Subcutaneous abdominal adipose tissue (tissue), 5 donors: Measurements from ENCODE around the gene DLGAP3.
A peak's percentile ranks its signal among the peaks of the same experiment; 100 is the strongest.

Experiments used
- H3K27ac ChIP-seq: one replicate; pipeline ENCODE4 v1.7.0; 2013; ENCODE audit warnings: low read depth, mild to moderate bottlenecking, inconsistent platforms, low read length, moderate library complexity
- H3K27me3 ChIP-seq, 5 donors: one replicate each; pipeline ENCODE4 v1.7.0; 2013; ENCODE audit warnings: low read length in 5 of 5, inconsistent platforms in 1 of 5; ENCODE audit not compliant: control insufficient read depth in 5 of 5, insufficient read depth in 4 of 5
- H3K36me3 ChIP-seq, 5 donors: one replicate each; pipeline ENCODE4 v1.7.0; 2013; ENCODE audit warnings: low read length in 5 of 5; ENCODE audit not compliant: control insufficient read depth in 5 of 5, insufficient read depth in 5 of 5
- H3K4me1 ChIP-seq, 5 donors: one replicate each; pipeline ENCODE4 v1.7.0; 2013; ENCODE audit warnings: low read length in 5 of 5, mild to moderate bottlenecking in 3 of 5, moderate library complexity in 1 of 5; ENCODE audit not compliant: control insufficient read depth in 5 of 5, insufficient read depth in 5 of 5
- H3K4me3 ChIP-seq, 5 donors: one replicate each; pipeline ENCODE4 v1.7.0; 2013; ENCODE audit warnings: low read length in 5 of 5, low read depth in 1 of 5
- H3K9ac ChIP-seq, 5 donors: one replicate each; pipeline ENCODE4 v1.7.0; 2013; ENCODE audit warnings: low read length in 5 of 5, mild to moderate bottlenecking in 4 of 5, moderate library complexity in 3 of 5
- H3K9me3 ChIP-seq, 5 donors: one replicate each; pipeline ENCODE4 v1.7.0; 2013; ENCODE audit warnings: low read length in 5 of 5; ENCODE audit not compliant: control insufficient read depth in 5 of 5
- donor health status: healthy.
- donor health status: healthy.
- donor health status: healthy.
- donor health status: healthy.
- donor health status: healthy.

The DLGAP3 gene

DNA sequence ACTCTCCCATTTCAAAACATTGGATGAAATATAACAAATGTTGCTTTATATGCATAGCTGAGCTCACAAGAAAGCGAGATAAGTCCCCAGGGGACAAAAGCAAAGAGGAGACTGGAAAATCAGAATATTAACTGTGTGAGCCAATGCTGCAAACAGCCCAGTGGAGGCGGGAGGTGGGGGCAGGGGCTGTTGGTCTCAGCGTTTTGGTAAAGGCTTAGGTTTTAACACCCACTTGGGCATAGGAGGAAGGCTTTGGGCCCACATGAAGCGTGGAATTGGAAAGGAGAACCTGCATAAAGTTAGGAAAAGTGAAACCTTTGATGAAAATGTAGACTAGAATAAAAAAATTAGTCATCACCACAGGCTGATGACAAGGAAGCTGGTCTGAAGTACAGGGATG is 39.7 kb downstream of the DLGAP3 start:
- H3K4me1 ChIP-seq = peaks cover 0 to 12% (median 6%) of the 10 kb centered on the region in 5 donors
- H3K4me3 ChIP-seq = no peak overlapping the region
- peaks cover 12 to 25% (median 14%) of the 10 kb centered on the region in 5 donors for H3K27me3 ChIP-seq
- peaks cover 0 to 14% (median 2%) of the 10 kb centered on the region in 5 donors for H3K9me3 ChIP-seq
- no peak overlapping the region for H3K9ac ChIP-seq
- no peaks in the 10 kb centered on the region for H3K36me3 ChIP-seq
- no peak overlapping the region for H3K27ac ChIP-seq

DNA sequence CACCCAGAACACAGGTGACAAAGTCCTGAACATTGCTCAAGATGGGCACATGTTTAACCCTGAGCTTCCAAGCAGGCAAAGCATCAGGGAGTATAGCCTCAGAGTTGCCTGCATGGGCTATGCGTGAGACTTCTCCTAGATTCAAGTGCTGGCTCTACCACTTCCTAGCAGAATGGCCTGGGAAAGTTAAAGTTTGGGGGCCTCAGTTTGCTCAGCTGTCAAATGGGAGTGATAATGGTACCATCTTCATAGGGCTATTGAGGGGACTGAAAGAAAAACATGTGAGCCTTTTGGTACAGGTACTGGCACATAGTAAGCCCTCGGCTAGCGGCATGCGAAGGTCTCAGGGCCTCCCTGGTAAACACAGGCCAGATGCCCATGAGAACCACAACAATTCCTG is 41.9 kb downstream of the DLGAP3 start:
- H3K27me3 ChIP-seq = peaks cover 17 to 41% (median 23%) of the 10 kb centered on the region in 5 donors
- H3K9ac ChIP-seq = no peak overlapping the region

GRCh38 chr1:34885405-34886247 is 43.8 kb downstream of the DLGAP3 start:
- Histone ChIP-seq H3K27me3 (peaks cover 17 to 38% (median 24%) of the 10 kb centered on the region in 5 donors), H3K4me3 (peak overlapping the region in 4 of 5 donors; percentile 17 to 56 (median 40)), H3K9me3 (peaks cover 3 to 4% (median 4%) of the 10 kb centered on the region in 5 donors), H3K27ac (no peak overlapping the region), H3K9ac (peak overlapping the region in 1 of 5 donors; percentile 15), H3K4me1 (peaks cover 0 to 12% (median 6%) of the 10 kb centered on the region in 5 donors), H3K36me3 (no peaks in the 10 kb centered on the region)

More for the DNA sequence above, 41.9 kb downstream of the DLGAP3 start:
- peaks cover 0 to 9% (median 2%) of the 10 kb centered on the region in 5 donors for H3K9me3 ChIP-seq
- H3K36me3 ChIP-seq = no peaks in the 10 kb centered on the region
- no peak overlapping the region for H3K4me3 ChIP-seq
- H3K4me1 ChIP-seq = peaks cover 0 to 12% (median 6%) of the 10 kb centered on the region in 5 donors
- no peak overlapping the region for H3K27ac ChIP-seq

DNA sequence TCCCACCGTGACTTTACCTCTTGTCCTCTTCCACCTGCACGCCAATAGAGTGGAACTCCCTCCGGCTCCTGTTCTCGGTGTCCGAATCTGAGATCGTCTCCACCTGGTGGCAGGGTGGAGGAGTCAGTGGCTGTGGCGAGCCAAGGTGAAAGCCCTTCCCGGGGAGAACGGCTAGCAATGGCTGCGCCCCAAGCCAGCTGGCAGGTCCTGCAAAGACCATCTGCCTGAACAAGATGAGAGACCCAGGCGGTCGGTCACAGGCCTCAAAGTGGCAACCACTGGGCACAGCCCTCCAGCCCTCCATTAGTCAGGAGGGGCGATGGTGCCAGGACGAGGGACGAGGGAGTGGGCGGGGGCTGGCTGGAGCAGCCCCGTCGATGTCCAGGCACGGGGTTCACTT is 44.5 kb downstream of the DLGAP3 start:
- no peak overlapping the region for H3K9ac ChIP-seq
- H3K36me3 ChIP-seq = no peaks in the 10 kb centered on the region
- H3K27me3 ChIP-seq = peaks cover 17 to 35% (median 24%) of the 10 kb centered on the region in 5 donors
- H3K4me1 ChIP-seq = peaks cover 0 to 12% (median 6%) of the 10 kb centered on the region in 5 donors
- peaks cover 3 to 4% (median 4%) of the 10 kb centered on the region in 5 donors for H3K9me3 ChIP-seq
- H3K4me3 ChIP-seq = peak overlapping the region in 1 of 5 donors; percentile 56
- H3K27ac ChIP-seq = no peak overlapping the region

- H3K27ac ChIP-seq = no peak overlapping the region
- H3K36me3 ChIP-seq = no peaks in the 10 kb centered on the region
- H3K9me3 ChIP-seq = peaks cover 3 to 4% (median 4%) of the 10 kb centered on the region in 5 donors
- H3K9ac ChIP-seq = no peak overlapping the region
- peaks cover 0 to 12% (median 6%) of the 10 kb centered on the region in 5 donors for H3K4me1 ChIP-seq
- H3K4me3 ChIP-seq = no peak overlapping the region
- H3K27me3 ChIP-seq = peaks cover 17 to 35% (median 24%) of the 10 kb centered on the region in 5 donors
Observed at GRCh38 chr1:34884536-34884935, 44.9 kb downstream of the DLGAP3 start.

DNA sequence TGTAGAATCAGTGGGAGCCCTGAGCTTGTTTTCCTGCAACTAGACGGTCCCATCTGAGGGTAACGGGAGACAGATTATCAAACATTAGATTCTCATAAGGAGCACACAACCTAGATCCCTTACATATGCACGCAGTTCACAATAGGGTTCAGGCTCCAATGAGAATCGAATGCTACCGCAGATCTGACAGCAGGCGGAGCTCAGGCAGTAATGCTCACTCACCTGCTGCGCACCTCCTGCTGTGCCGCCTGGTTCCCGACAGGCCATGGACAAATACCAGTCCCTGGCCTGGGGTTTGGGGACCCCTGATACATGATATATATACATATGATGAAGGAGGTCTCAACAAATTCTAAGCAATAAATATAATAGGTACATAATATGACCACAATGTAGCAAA is 50.2 kb downstream of the DLGAP3 start:
- peaks cover 4 to 28% (median 9%) of the 10 kb centered on the region in 5 donors for H3K27me3 ChIP-seq
- no peak overlapping the region for H3K4me3 ChIP-seq
- H3K27ac ChIP-seq = no peak overlapping the region
- no peaks in the 10 kb centered on the region for H3K36me3 ChIP-seq
- H3K9ac ChIP-seq = no peak overlapping the region
- no peaks in the 10 kb centered on the region for H3K4me1 ChIP-seq
- peaks cover 3 to 4% (median 4%) of the 10 kb centered on the region in 5 donors for H3K9me3 ChIP-seq

GRCh38 chr1:34876406-34876805 is 53.0 kb downstream of the DLGAP3 start:
- Histone ChIP-seq H3K4me1 (no peaks in the 10 kb centered on the region), H3K27me3 (peaks cover 10 to 32% (median 25%) of the 10 kb centered on the region in 5 donors), H3K27ac (no peak overlapping the region), H3K36me3 (no peaks in the 10 kb centered on the region), H3K9me3 (peaks cover 3 to 4% (median 3%) of the 10 kb centered on the region in 5 donors), H3K4me3 (no peak overlapping the region), H3K9ac (no peak overlapping the region)

DNA sequence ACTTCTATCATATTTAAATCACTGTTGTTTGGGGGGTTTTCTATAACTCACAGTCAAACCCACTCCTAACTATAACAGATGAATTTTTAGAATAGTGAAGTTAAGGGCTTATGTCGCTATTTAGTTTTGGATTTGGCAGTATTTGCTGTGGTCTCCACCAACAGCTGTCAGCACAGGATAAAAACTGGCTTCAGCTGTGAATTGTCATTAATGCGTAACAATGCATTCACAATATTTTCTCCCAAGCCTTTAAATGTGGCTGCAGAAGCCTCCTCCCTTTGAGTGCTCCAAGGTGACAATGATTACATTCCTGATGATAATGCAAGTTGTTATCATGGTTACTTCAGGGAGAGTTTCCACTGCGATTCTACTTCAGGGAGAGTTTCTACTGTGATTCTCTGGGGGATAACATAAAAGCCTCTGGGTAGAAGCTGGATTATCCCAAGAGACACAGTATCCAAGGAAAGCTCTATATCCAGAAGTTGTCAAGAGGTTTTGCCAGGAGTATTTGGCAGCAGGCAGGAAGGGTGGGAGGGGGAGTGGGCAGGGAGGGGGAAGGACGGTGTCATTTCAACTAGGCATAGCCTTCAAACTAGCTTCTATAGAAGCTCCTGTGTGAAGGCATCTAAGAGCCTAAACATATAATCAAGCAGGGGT is 55.0 kb downstream of the DLGAP3 start:
- Histone ChIP-seq H3K4me1 (no peaks in the 10 kb centered on the region), H3K27ac (no peak overlapping the region), H3K27me3 (peaks cover 10 to 35% (median 33%) of the 10 kb centered on the region in 5 donors), H3K36me3 (no peaks in the 10 kb centered on the region), H3K9ac (no peak overlapping the region), H3K9me3 (no peaks in the 10 kb centered on the region), H3K4me3 (no peak overlapping the region)

- no peak overlapping the region for H3K9ac ChIP-seq
- no peak overlapping the region for H3K4me3 ChIP-seq
- H3K36me3 ChIP-seq = no peaks in the 10 kb centered on the region
- H3K9me3 ChIP-seq = no peaks in the 10 kb centered on the region
- H3K4me1 ChIP-seq = peaks cover 0 to 14% (median 2%) of the 10 kb centered on the region in 5 donors
- H3K27me3 ChIP-seq = peaks cover 10 to 35% (median 32%) of the 10 kb centered on the region in 5 donors
- no peak overlapping the region for H3K27ac ChIP-seq
Observed at GRCh38 chr1:34872133-34872503, 57.3 kb downstream of the DLGAP3 start.
